ENCODE data around the gene NAV2.
"Not testable (repeated sequence)": the region's sequence is repeated elsewhere in the genome, so short reads cannot be mapped to it uniquely, and the experiment has no call there.

Gene NAV2

GRCh38 chr11:20125927-20126326 is 413.3 kb downstream of the NAV2 start:
- peak; percentile 62 for DNase-seq (ENCODE audit: low read depth)
- no peak for TF ChIP-seq CTCF (conservative IDR thresholded peaks at IDR 0.05; ENCODE audit: control insufficient read depth, insufficient read depth, low read depth, low read length)
- no peak overlapping the region for H3K4me3 ChIP-seq (ENCODE audit: control insufficient read depth, low read depth, low read length)

DNA sequence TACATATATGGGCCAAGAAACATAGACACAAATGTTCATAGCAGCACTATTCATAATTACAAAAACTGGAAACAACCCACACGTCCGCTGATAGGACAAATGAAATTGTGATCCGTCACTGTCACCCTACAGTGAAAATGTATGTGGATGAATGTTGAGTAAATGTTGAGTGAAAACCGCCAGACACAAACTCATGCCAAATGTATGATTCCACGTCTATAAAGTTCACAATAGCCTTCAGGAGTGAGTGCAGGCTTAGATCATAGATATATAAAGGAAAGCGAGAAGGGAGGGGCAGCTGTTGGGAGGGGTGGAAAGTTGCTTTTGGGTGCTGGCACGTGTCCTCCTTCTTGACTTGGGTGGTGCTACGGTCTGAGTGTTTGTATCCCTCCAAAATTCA is 414.1 kb downstream of the NAV2 start:
- H3K4me3 ChIP-seq (ENCODE audit: control insufficient read depth, low read depth, low read length): no peak overlapping the region
- no peak for TF ChIP-seq CTCF (conservative IDR thresholded peaks at IDR 0.05; ENCODE audit: control insufficient read depth, insufficient read depth, low read depth, low read length)
- DNase-seq (ENCODE audit: low read depth): no peak

DNA sequence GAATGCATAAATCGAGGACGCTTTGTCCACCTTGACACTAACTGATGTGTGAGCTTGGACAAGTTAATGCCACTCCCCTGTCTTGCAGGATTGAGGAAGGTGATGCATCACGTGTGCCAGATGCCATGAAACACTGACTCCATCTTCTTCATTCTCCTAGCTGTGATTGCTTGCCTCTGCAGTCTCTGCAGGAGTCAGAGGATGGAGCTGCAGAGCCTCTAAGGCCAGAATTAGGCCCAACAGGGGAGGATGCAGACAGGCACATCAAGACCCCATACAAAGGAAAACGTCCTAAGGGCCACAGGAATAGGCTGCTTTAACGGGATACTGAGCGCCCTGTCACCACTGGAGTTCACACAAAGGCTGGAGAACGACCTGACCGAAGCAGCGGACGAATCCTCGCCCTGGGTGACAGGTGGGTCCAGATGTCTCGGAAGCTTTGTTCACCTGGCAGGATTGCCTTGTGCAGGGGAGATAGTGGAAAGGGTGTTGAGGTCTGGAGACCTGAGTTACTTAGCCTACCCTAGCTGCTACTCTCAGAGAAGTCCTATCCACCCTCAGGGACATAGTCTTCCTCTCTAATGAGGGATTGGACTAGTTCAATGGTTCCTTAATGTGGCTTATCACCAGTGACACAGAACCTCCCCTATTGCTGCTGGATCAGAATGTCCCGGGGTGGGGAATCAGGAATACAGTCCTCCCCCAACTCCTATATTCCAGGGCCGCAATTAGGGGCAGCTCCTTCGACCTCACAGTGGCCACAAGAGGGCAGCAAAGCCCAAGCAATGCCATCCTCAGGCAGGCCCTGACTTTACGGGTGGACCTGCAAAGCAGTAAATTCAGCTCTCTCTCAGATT is 415.3 kb downstream of the NAV2 start:
- DNase-seq (ENCODE audit: low read depth): peak; percentile 64
- H3K4me3 ChIP-seq (ENCODE audit: control insufficient read depth, low read depth, low read length): no peak overlapping the region
- TF ChIP-seq CTCF (conservative IDR thresholded peaks at IDR 0.05; ENCODE audit: control insufficient read depth, insufficient read depth, low read depth, low read length): peak; percentile 80

DNA sequence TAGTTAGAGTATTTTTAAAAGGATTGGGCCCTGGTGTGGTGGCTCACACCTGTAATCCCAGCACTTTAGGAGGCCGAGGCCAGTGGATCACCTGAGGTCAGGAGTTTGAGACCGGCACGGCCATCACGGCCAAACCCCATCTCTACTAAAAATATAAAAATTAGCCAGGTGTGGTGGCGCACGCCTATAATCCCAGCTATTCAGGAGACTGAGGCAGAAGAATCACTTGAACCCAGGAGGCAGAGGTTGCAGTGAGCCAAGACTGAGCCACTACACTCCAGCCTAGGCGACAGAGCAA is 415.8 kb downstream of the NAV2 start:
- not testable (repeated sequence) for DNase-seq (ENCODE audit: low read depth); H3K4me3 ChIP-seq (ENCODE audit: control insufficient read depth, low read depth, low read length)

DNA sequence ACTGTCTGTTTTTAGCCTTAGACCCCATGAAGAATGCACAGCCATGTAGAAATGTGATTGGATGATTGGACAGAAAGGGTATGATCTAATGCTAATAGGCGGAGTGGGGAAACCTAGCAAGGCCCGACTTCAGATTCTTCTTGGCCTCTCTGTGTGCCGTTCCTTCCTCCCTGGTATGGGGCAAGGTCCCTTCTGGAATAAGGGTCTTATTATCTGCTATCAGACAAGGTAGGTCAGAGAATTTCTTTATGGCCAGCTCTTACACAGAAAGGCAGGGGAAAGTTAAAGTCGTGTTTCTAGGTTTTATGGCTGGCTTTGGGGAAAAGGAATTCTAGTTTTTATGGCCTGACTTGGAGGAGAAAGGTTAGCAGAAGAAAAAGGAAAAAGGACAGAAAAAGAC is 417.0 kb downstream of the NAV2 start:
- DNase-seq (ENCODE audit: low read depth): no peak
- no peak overlapping the region for H3K4me3 ChIP-seq (ENCODE audit: control insufficient read depth, low read depth, low read length)
- no peak for TF ChIP-seq CTCF (conservative IDR thresholded peaks at IDR 0.05; ENCODE audit: control insufficient read depth, insufficient read depth, low read depth, low read length)

GRCh38 chr11:20131788-20132666 is 419.4 kb downstream of the NAV2 start:
- peak overlapping the region; percentile 46 for H3K4me3 ChIP-seq (ENCODE audit: control insufficient read depth, low read depth, low read length)
- peak; percentile 92 for TF ChIP-seq CTCF (conservative IDR thresholded peaks at IDR 0.05; ENCODE audit: control insufficient read depth, insufficient read depth, low read depth, low read length)
- peak; percentile 61 for DNase-seq (ENCODE audit: low read depth)

DNA sequence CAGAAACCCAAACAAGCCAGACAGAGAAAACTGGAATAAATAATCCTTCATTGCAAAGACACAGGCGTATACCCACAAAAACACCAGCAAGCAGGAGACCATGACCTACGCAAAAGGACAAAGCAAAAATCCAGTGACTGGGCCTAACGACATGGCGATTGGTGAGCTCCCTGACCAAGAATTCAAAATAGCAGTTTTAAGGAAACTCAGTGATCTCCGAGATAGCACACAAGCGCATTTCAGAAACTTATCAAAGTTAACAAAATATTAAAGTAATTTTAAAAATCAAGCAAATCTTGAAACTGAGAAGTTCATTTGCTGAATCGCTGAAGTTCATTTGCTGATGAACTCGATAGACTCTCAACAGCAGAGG is 420.0 kb downstream of the NAV2 start:
- no peak for TF ChIP-seq CTCF (conservative IDR thresholded peaks at IDR 0.05; ENCODE audit: control insufficient read depth, insufficient read depth, low read depth, low read length)
- no peak overlapping the region for H3K4me3 ChIP-seq (ENCODE audit: control insufficient read depth, low read depth, low read length)
- no peak for DNase-seq (ENCODE audit: low read depth)
